Measurements from ENCODE around the gene B3GALNT2.
"Not testable (repeated sequence)": the region's sequence is repeated elsewhere in the genome, so short reads cannot be mapped to it uniquely, and the experiment has no call there.

Gene B3GALNT2

DNA sequence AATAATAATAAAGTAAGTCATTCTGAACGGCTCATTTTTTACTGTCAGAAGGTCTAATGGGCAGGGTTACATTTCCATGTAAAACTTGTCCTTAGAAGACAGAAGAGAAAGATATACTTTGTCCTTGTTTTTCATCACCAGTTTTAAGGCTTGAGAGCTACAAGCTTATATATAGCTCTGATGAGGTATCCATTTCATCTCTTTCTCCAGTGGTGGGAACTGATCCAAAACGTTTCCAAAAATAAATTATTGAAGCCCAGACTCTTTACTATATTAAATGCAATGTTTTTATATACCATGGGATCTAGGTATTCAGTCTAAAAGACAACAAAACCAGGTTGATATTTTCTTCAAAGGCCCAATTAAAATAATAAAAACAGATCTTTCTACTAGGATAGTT lies 8.7 kb downstream of the B3GALNT2 start:
- Histone ChIP-seq H3K9me3 (ENCODE audit: control insufficient read depth, low read length) (no peaks in the 10 kb centered on the region), H3K27me3 (ENCODE audit: control insufficient read depth, insufficient read depth, low read length) (no peaks in the 10 kb centered on the region), H3K4me3 (ENCODE audit: low read length) (no peak overlapping the region), H3K9ac (ENCODE audit: low read length) (no peak overlapping the region), H3K4me1 (ENCODE audit: control insufficient read depth, insufficient read depth, low read length) (no peaks in the 10 kb centered on the region), H3K36me3 (ENCODE audit: control insufficient read depth, insufficient read depth, low read length) (no peaks in the 10 kb centered on the region)

DNA sequence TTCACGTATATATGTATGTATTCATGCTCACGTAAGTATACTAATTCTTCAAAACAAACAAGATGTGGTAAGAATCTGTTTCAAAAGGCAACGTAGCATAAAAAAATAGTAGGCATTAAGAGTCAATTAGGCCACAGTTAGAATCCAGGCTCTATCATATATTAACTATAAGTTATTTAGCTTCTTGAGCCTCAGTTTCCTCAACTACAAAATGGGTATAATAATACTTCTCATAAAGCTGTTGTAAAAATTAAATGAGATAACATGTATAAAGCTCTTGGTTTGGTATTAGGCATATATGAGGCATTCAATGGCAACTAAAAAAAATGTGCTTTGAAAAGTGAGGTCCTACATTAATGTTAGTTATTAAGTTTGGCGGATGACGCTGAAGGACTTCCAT lies 9.2 kb downstream of the B3GALNT2 start:
- no peak overlapping the region for H3K9ac ChIP-seq (ENCODE audit: low read length)

DNA sequence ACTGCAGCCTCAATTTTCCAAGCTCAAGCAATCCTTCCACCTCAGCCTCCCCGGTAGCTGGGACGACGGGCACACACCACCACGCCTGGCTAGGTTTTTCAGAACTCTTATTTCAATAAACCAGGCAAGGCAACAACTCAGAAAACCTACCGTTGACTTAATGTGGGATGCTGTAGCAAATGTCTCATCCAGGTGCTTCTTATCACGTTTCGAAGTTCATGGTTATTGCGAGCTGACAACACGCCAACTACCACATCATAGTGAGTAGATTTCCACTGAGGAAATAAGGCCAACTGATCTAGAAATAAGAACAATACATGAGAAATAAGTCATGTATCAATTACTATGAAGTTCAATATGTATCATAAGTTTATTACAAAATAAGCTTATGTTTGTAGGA lies 9.7 kb downstream of the B3GALNT2 start:
- H3K4me1 ChIP-seq (ENCODE audit: control insufficient read depth, insufficient read depth, low read length), result no peaks in the 10 kb centered on the region
- no peaks in the 10 kb centered on the region for H3K9me3 ChIP-seq (ENCODE audit: control insufficient read depth, low read length)
- no peak overlapping the region for H3K9ac ChIP-seq (ENCODE audit: low read length)
- no peaks in the 10 kb centered on the region for H3K27me3 ChIP-seq (ENCODE audit: control insufficient read depth, insufficient read depth, low read length)
- H3K4me3 ChIP-seq (ENCODE audit: low read length), result no peak overlapping the region
- H3K36me3 ChIP-seq (ENCODE audit: control insufficient read depth, insufficient read depth, low read length), result no peaks in the 10 kb centered on the region

More for the DNA sequence above, 9.2 kb downstream of the B3GALNT2 start:
- Histone ChIP-seq H3K36me3 (ENCODE audit: control insufficient read depth, insufficient read depth, low read length) (no peaks in the 10 kb centered on the region), H3K9me3 (ENCODE audit: control insufficient read depth, low read length) (no peaks in the 10 kb centered on the region), H3K4me3 (ENCODE audit: low read length) (no peak overlapping the region), H3K4me1 (ENCODE audit: control insufficient read depth, insufficient read depth, low read length) (no peaks in the 10 kb centered on the region), H3K27me3 (ENCODE audit: control insufficient read depth, insufficient read depth, low read length) (no peaks in the 10 kb centered on the region)

DNA sequence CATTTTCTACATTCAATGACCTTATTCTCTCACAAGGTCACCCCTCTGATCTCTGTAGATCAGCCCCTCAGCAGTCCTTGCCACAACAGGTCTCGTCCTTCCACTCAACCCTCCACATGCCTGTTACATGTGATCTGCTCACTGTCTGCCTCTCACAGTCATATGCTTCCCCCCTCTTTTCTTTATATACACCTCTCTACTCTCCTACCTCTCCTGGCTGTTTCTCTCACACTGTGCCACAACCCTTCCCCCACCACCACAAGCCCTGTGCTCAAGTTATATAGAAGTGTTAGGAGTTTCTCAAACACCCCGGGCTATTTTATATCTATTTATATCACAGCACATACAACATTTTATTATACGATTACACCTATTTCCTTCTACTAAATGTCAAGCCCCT lies 12.6 kb downstream of the B3GALNT2 start:
- Histone ChIP-seq H3K9me3 (ENCODE audit: control insufficient read depth, low read length) (no peaks in the 10 kb centered on the region), H3K4me3 (ENCODE audit: low read length) (no peak overlapping the region), H3K27me3 (ENCODE audit: control insufficient read depth, insufficient read depth, low read length) (no peaks in the 10 kb centered on the region), H3K9ac (ENCODE audit: low read length) (no peak overlapping the region), H3K4me1 (ENCODE audit: control insufficient read depth, insufficient read depth, low read length) (no peaks in the 10 kb centered on the region), H3K36me3 (ENCODE audit: control insufficient read depth, insufficient read depth, low read length) (no peaks in the 10 kb centered on the region)

DNA sequence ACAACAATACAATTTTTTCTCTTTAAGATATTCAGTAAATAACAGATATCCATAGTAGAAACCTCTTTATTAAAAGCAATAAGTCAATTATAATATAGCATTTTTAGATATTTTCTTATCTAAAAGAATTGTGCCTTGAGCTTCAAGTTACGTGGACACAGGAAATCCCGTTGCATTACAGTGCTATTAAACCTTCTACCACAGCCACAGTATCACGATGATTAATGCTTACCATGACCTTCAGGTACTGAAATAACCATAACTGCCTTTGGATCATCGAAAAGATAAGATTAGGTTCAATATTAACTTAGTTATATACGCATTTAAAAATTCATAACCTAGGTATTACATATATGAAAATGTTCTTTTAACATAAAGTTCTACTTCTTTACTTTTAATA lies 17.9 kb downstream of the B3GALNT2 start:
- no peak overlapping the region for H3K9ac ChIP-seq (ENCODE audit: low read length)
- H3K27me3 ChIP-seq (ENCODE audit: control insufficient read depth, insufficient read depth, low read length), result no peaks in the 10 kb centered on the region
- H3K9me3 ChIP-seq (ENCODE audit: control insufficient read depth, low read length), result no peaks in the 10 kb centered on the region
- H3K36me3 ChIP-seq (ENCODE audit: control insufficient read depth, insufficient read depth, low read length), result no peaks in the 10 kb centered on the region
- no peaks in the 10 kb centered on the region for H3K4me1 ChIP-seq (ENCODE audit: control insufficient read depth, insufficient read depth, low read length)
- no peak overlapping the region for H3K4me3 ChIP-seq (ENCODE audit: low read length)

DNA sequence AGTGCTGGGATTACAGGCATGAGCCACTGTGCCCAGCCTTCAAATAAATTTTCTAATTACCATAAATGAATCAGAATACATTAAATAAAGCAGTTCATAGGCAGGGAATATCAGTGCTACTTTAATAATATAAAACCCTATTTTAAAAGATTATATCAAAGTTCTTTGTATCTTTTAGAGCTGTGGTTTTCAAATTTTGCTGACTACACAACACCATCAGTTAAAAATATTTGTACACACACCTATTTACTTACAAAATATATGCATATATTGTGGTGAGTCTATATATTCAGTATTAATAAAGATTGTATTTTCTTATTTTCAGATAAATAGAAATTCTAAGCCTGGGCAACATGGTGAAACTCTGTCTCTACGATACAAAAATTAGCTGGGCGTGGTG lies 18.7 kb downstream of the B3GALNT2 start:
- Histone ChIP-seq H3K9me3 (ENCODE audit: control insufficient read depth, low read length) (no peaks in the 10 kb centered on the region), H3K4me3 (ENCODE audit: low read length) (no peak overlapping the region), H3K27me3 (ENCODE audit: control insufficient read depth, insufficient read depth, low read length) (no peaks in the 10 kb centered on the region), H3K9ac (ENCODE audit: low read length) (no peak overlapping the region), H3K36me3 (ENCODE audit: control insufficient read depth, insufficient read depth, low read length) (no peaks in the 10 kb centered on the region), H3K4me1 (ENCODE audit: control insufficient read depth, insufficient read depth, low read length) (no peaks in the 10 kb centered on the region)

DNA sequence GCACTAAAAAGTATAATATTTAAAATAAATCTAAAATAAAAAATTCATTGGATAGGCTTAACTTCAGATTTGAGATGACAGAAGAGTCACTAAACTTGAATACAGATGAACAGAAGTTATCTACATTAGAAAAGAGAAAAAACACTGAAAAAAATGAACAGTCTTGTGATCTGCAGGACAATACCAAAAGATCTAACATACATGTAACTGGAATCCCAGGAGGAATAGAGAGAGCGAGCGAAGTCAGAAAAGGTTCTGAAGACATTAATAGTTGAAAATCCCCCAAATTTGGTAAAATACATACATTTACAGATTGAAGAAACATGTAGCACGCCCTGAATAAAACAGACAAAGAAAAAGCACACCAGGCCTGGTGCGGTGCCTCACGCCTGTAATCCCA lies 21.2 kb downstream of the B3GALNT2 start:
- H3K4me3 ChIP-seq (ENCODE audit: low read length), result no peak overlapping the region
- H3K9ac ChIP-seq (ENCODE audit: low read length), result no peak overlapping the region
- H3K9me3 ChIP-seq (ENCODE audit: control insufficient read depth, low read length), result no peaks in the 10 kb centered on the region
- no peaks in the 10 kb centered on the region for H3K4me1 ChIP-seq (ENCODE audit: control insufficient read depth, insufficient read depth, low read length)
- no peaks in the 10 kb centered on the region for H3K36me3 ChIP-seq (ENCODE audit: control insufficient read depth, insufficient read depth, low read length)
- H3K27me3 ChIP-seq (ENCODE audit: control insufficient read depth, insufficient read depth, low read length), result no peaks in the 10 kb centered on the region

DNA sequence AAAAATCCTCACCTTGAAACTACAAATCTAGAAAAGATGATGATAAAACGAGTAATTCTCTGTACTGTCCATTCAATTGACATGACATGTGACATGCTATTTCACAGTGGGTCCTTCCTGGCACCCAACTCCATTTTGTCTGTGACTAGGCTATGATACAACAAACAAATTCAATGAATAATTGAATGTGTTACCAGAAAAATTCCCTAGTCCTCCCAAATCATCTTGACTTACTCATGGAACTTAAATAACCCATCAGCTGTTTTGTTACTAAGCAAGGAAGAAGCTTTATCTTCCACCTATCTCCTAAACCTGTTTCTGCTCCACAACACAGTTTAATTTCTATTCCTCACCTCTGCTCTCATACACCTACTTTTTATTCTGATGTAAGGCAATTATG lies 30.4 kb downstream of the B3GALNT2 start:
- Histone ChIP-seq H3K4me3 (ENCODE audit: low read length) (no peak overlapping the region), H3K4me1 (ENCODE audit: control insufficient read depth, insufficient read depth, low read length) (no peaks in the 10 kb centered on the region), H3K36me3 (ENCODE audit: control insufficient read depth, insufficient read depth, low read length) (no peaks in the 10 kb centered on the region), H3K9ac (ENCODE audit: low read length) (no peak overlapping the region), H3K9me3 (ENCODE audit: control insufficient read depth, low read length) (no peaks in the 10 kb centered on the region), H3K27me3 (ENCODE audit: control insufficient read depth, insufficient read depth, low read length) (no peaks in the 10 kb centered on the region)

DNA sequence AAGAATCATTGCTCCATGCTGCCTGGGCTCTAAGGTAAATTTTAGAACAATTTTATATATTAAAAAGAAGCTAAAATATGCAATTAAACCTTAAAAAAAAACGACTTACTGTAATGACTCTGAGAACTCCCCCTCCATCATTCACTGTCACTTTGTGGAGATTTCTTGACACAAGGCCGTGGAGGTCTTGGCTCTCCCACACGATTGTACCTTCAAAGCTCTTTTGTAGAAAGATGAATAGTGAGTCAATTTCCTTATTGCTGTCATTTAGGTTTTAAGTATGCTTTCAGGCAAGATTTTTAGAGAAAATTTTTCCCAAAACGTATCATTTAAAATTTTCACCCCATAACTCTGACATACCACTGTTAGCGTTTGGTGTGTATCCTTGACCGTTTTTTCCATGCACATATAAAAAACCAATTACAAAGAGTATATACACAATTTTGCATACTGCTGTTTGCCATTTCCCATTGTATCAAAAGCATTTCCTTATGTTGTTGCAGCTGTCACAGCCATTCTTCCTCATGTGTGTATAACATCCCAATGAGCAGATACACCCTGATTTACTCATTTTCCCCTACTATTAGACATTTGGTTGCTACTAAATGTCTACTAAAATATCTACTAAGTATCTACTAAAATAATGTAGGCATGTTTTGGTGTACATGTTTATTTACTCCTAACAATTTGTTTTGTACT lies 33.4 kb downstream of the B3GALNT2 start:
- no peaks in the 10 kb centered on the region for H3K36me3 ChIP-seq (ENCODE audit: control insufficient read depth, insufficient read depth, low read length)
- H3K4me3 ChIP-seq (ENCODE audit: low read length), result no peak overlapping the region
- no peaks in the 10 kb centered on the region for H3K4me1 ChIP-seq (ENCODE audit: control insufficient read depth, insufficient read depth, low read length)
- H3K9me3 ChIP-seq (ENCODE audit: control insufficient read depth, low read length), result no peaks in the 10 kb centered on the region
- no peak overlapping the region for H3K9ac ChIP-seq (ENCODE audit: low read length)
- no peaks in the 10 kb centered on the region for H3K27me3 ChIP-seq (ENCODE audit: control insufficient read depth, insufficient read depth, low read length)

DNA sequence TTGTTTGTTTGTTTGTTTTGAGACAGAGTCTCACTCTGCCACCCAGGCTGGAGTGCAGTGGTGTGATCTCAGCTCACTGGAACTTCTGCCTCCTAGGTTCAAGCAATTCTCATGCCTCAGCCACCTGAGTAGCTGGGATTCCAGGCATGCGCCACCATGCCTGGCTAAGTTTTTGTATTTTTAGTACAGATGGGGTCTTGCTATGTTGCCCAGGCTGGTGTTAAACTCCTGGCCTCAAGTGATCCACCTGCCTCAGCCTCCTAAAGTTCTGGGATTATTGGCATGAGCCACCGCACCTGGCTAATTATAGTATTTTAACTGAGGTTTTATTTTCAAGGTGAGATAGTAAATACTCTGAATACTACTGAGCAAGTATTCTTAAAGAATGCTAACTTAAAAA lies 34.4 kb downstream of the B3GALNT2 start:
- H3K9me3 ChIP-seq (ENCODE audit: control insufficient read depth, low read length); H3K36me3 ChIP-seq (ENCODE audit: control insufficient read depth, insufficient read depth, low read length); H3K4me1 ChIP-seq (ENCODE audit: control insufficient read depth, insufficient read depth, low read length); H3K9ac ChIP-seq (ENCODE audit: low read length); H3K27me3 ChIP-seq (ENCODE audit: control insufficient read depth, insufficient read depth, low read length); H3K4me3 ChIP-seq (ENCODE audit: low read length): not testable (repeated sequence)

DNA sequence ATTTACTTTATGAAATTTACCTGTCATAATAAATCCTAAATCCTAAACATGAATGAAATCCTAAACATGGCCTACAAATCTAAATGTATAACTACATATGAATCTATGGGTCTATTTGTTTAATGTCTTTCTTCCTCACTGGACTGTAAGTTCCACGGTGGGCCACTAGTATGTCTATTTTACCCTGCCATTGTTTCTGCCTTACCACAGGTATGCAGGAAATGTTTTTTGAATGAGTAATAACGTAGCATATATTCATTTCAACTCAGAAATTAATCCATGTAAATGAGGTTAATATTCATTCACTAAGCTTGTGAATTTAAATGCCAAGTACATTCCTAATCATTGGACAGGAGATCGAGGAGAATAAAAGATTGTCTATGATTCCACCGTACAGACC lies 35.3 kb downstream of the B3GALNT2 start:
- H3K9me3 ChIP-seq (ENCODE audit: control insufficient read depth, low read length), result no peaks in the 10 kb centered on the region
- H3K4me1 ChIP-seq (ENCODE audit: control insufficient read depth, insufficient read depth, low read length), result no peaks in the 10 kb centered on the region
- H3K27me3 ChIP-seq (ENCODE audit: control insufficient read depth, insufficient read depth, low read length), result no peaks in the 10 kb centered on the region
- H3K9ac ChIP-seq (ENCODE audit: low read length), result no peak overlapping the region
- no peaks in the 10 kb centered on the region for H3K36me3 ChIP-seq (ENCODE audit: control insufficient read depth, insufficient read depth, low read length)
- H3K4me3 ChIP-seq (ENCODE audit: low read length), result no peak overlapping the region

DNA sequence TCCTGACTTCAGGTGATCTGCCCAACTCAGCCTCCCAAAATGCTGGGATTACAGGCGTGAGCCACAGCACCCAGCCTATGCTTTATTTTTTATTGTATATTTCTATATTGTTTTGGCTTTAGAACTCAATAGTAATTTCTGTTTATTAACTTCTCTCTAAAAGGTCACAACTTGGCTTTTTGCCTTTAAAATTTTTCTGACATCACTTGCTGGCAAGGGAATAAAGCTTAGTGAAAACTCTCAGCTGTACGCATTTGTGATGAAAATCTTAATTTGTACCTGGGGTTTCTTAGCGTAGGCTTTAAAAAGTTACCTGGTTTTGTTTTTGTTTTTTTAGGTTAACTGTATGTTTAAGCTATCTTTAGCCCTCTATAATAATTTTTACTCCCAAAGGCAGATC lies 36.2 kb downstream of the B3GALNT2 start:
- Histone ChIP-seq H3K27me3 (ENCODE audit: control insufficient read depth, insufficient read depth, low read length) (no peaks in the 10 kb centered on the region), H3K9ac (ENCODE audit: low read length) (no peak overlapping the region), H3K4me1 (ENCODE audit: control insufficient read depth, insufficient read depth, low read length) (no peaks in the 10 kb centered on the region), H3K36me3 (ENCODE audit: control insufficient read depth, insufficient read depth, low read length) (no peaks in the 10 kb centered on the region), H3K9me3 (ENCODE audit: control insufficient read depth, low read length) (no peaks in the 10 kb centered on the region), H3K4me3 (ENCODE audit: low read length) (no peak overlapping the region)

DNA sequence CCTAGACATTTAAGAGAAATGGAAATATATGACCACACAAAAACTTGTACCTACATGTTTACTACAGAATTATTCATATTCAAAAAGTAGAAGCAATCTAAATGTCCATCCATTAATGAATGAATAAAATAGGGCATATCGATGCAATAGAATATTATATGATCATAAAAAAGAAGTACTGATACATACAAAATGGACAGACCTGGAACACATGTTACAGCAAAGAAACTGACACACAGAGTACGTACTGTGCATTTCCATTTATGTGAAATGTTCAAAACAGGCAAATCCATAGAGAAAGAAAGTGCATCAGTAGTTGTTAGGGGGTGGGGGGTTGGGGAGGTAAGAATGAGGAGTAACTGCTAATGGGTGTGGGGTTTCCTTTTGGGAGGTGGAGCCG lies 39.2 kb downstream of the B3GALNT2 start:
- H3K4me1 ChIP-seq (ENCODE audit: control insufficient read depth, insufficient read depth, low read length), result no peaks in the 10 kb centered on the region
- H3K9me3 ChIP-seq (ENCODE audit: control insufficient read depth, low read length), result no peaks in the 10 kb centered on the region
- no peak overlapping the region for H3K9ac ChIP-seq (ENCODE audit: low read length)
- no peak overlapping the region for H3K4me3 ChIP-seq (ENCODE audit: low read length)
- H3K36me3 ChIP-seq (ENCODE audit: control insufficient read depth, insufficient read depth, low read length), result no peaks in the 10 kb centered on the region
- no peaks in the 10 kb centered on the region for H3K27me3 ChIP-seq (ENCODE audit: control insufficient read depth, insufficient read depth, low read length)
